Esophagus muscularis mucosa (tissue), 4 donors: ENCODE results near the gene PTPRT.

Experiments
- CTCF ChIP-seq, 3 experiments: fragments of 200-600 bp in 2 of 3; fragments of 450-650 bp in 1 of 3; sonication (generic) in 2 of 3; IDR thresholded peaks; one replicate each; pipeline ENCODE4 v1.5.1; 2017 to 2019; ENCODE audit warnings: antibody characterized with exemption in 3 of 3, mild to moderate bottlenecking in 2 of 3, moderate library complexity in 1 of 3
- EP300 ChIP-seq: sonication (generic); formaldehyde crosslinking; IDR thresholded peaks from one replicate; pipeline ENCODE4 v1.6.1; 2017; ENCODE audit warnings: antibody characterized with exemption
- POLR2A ChIP-seq: fragments of 450-650 bp; IDR thresholded peaks from one replicate; pipeline ENCODE4 v1.6.1; 2017; ENCODE audit warnings: antibody characterized with exemption, moderate library complexity, mild to moderate bottlenecking, low read depth

- TF ChIP-seq POLR2A (no peak), CTCF (IDR thresholded peaks at IDR 0.05) (no peak), EP300 (no peak)
These were observed 454.9 kb downstream of the PTPRT start for GRCh38 chr20:42734660-42735368.
